Loucy (cell line): Measurements from ENCODE around the gene NMRAL1.

Experiments used
- H2AFZ ChIP-seq: fragments of 200-600 bp; sonication (generic); 2 replicates; pipeline ENCODE4 v1.6.0; 2016; ENCODE audit warnings: antibody characterized with exemption, mild to moderate bottlenecking, low read length, moderate library complexity
- H3F3A ChIP-seq: fragments of 200-600 bp; 2 replicates; pipeline ENCODE4 v1.6.0; 2016; ENCODE audit warnings: antibody characterized with exemption, low read depth, mild to moderate bottlenecking
- H3K27me3 ChIP-seq: fragments of 200-600 bp; sonication (generic); 2 replicates; pipeline ENCODE4 v1.6.1; 2014; ENCODE audit warnings: low read length, mild to moderate bottlenecking; ENCODE audit not compliant: insufficient read depth, poor library complexity, severe bottlenecking
- H3K36me3 ChIP-seq: fragments of 200-600 bp; sonication (generic); 2 replicates; pipeline ENCODE4 v1.6.1; 2016; ENCODE audit warnings: low read length; ENCODE audit not compliant: insufficient read depth
- H3K4me1 ChIP-seq: fragments of 200-600 bp; sonication (generic); 2 replicates; pipeline ENCODE4 v1.5.1; 2014; ENCODE audit warnings: low read length, mild to moderate bottlenecking; ENCODE audit not compliant: insufficient read depth, poor library complexity, severe bottlenecking
- H3K4me2 ChIP-seq: fragments of 200-600 bp; sonication (generic); 2 replicates; pipeline ENCODE4 v1.6.0; 2014; ENCODE audit warnings: antibody characterized with exemption, low read length, low read depth, mild to moderate bottlenecking; ENCODE audit not compliant: poor library complexity, severe bottlenecking
- H3K4me3 ChIP-seq: fragments of 200-600 bp; sonication (generic); 2 replicates; pipeline ENCODE4 v1.5.1; 2014; ENCODE audit warnings: low read length, mild to moderate bottlenecking, mixed read lengths; ENCODE audit not compliant: poor library complexity, severe bottlenecking
- H3K79me2 ChIP-seq: fragments of 200-600 bp; sonication (generic); 2 replicates; pipeline ENCODE4 v1.6.1; 2014; ENCODE audit warnings: low read length; ENCODE audit not compliant: insufficient read depth
- H3K9ac ChIP-seq: fragments of 200-600 bp; sonication (generic); 2 replicates; pipeline ENCODE4 v1.6.0; 2014; ENCODE audit warnings: mild to moderate bottlenecking, low read depth, low read length, moderate library complexity; ENCODE audit not compliant: poor library complexity, severe bottlenecking
- H3K9me2 ChIP-seq: fragments of 200-600 bp; sonication (generic); replicated peaks from 2 replicates; pipeline ENCODE4 v1.6.1; 2016; ENCODE audit warnings: low read depth, low read length, mixed read lengths
- H3K9me3 ChIP-seq: fragments of 200-600 bp; sonication (generic); 2 replicates; pipeline ENCODE4 v1.6.1; 2014; ENCODE audit warnings: mild to moderate bottlenecking, antibody characterized with exemption, low read length, low read depth; ENCODE audit not compliant: insufficient read depth
- H4K20me1 ChIP-seq: fragments of 200-600 bp; sonication (generic); 2 replicates; pipeline ENCODE4 v1.6.0; 2014; ENCODE audit warnings: antibody characterized with exemption, low read length, mild to moderate bottlenecking; ENCODE audit not compliant: insufficient read depth, poor library complexity, severe bottlenecking
- CTCF ChIP-seq: fragments of 200-600 bp; sonication (generic); conservative IDR thresholded peaks from 2 replicates; pipeline ENCODE4 v1.5.1; 2014; ENCODE audit warnings: mild to moderate bottlenecking, antibody characterized with exemption, low read length
- EZH2phosphoT487 ChIP-seq: fragments of 200-600 bp; IDR thresholded peaks from 2 replicates; pipeline ENCODE4 v1.6.1; 2018; ENCODE audit warnings: antibody characterized with exemption, mild to moderate bottlenecking, moderate library complexity, borderline replicate concordance

NMRAL1 gene

GRCh38 chr16:4515611-4516233 is 41.3 kb upstream of the NMRAL1 start:
- Histone ChIP-seq H3K9me2 (no peaks in the 10 kb centered on the region), H2AFZ (no peak overlapping the region), H3K4me2 (peak overlapping the region; percentile 85), H3K9me3 (no peaks in the 10 kb centered on the region), H3K4me1 (peaks cover 23% of the 10 kb centered on the region), H4K20me1 (no peaks in the 10 kb centered on the region), H3K4me3 (peak overlapping the region; percentile 68), H3F3A (no peaks in the 10 kb centered on the region), H3K27me3 (no peaks in the 10 kb centered on the region), H3K79me2 (peaks cover 15% of the 10 kb centered on the region; the same call in 1 of the 2 replicates), H3K36me3 (peaks cover 5% of the 10 kb centered on the region; the same call in 1 of the 2 replicates), H3K9ac (peak overlapping the region; percentile 84)
- TF ChIP-seq EZH2phosphoT487 (no peak), CTCF (no peak)

GRCh38 chr16:4514606-4515005 is 40.2 kb upstream of the NMRAL1 start:
- Histone ChIP-seq H3K4me1 (peaks cover 23% of the 10 kb centered on the region), H3K9me3 (no peaks in the 10 kb centered on the region), H4K20me1 (no peaks in the 10 kb centered on the region), H3K4me3 (peak overlapping the region; percentile 68), H3K36me3 (peaks cover 5% of the 10 kb centered on the region; the same call in 1 of the 2 replicates), H3K9me2 (no peaks in the 10 kb centered on the region), H3K9ac (peak overlapping the region; percentile 84), H2AFZ (no peak overlapping the region), H3K4me2 (peak overlapping the region; percentile 85), H3K27me3 (no peaks in the 10 kb centered on the region), H3K79me2 (peaks cover 15% of the 10 kb centered on the region; the same call in 1 of the 2 replicates), H3F3A (no peaks in the 10 kb centered on the region)
- TF ChIP-seq EZH2phosphoT487 = no peak
- no peak for TF ChIP-seq CTCF

GRCh38 chr16:4513881-4514280 is 39.5 kb upstream of the NMRAL1 start:
- Histone ChIP-seq H3K9ac (peak overlapping the region; percentile 84), H3K4me2 (peak overlapping the region; percentile 85), H3K4me3 (no peak overlapping the region), H3K9me3 (no peaks in the 10 kb centered on the region), H3K9me2 (no peaks in the 10 kb centered on the region), H4K20me1 (no peaks in the 10 kb centered on the region), H3K36me3 (peaks cover 5% of the 10 kb centered on the region; the same call in 1 of the 2 replicates), H2AFZ (no peak overlapping the region), H3F3A (no peaks in the 10 kb centered on the region), H3K4me1 (peaks cover 23% of the 10 kb centered on the region), H3K79me2 (peaks cover 15% of the 10 kb centered on the region; the same call in 1 of the 2 replicates), H3K27me3 (no peaks in the 10 kb centered on the region)
- TF ChIP-seq EZH2phosphoT487 (no peak), CTCF (no peak)
